ENCODE results near the gene IFIT1B.

- no peak for TF ChIP-seq POLR2A (IDR thresholded peaks at IDR 0.05)
- TF ChIP-seq CTCF (IDR thresholded peaks at IDR 0.05) = no peak
These were observed 20.8 kb upstream of the IFIT1B start for GRCh38 chr10:89357096-89357495.

All from heart left ventricle (tissue), 13 donors.